Gastrocnemius medialis (tissue), 4 donors: Measurements from ENCODE around the gene RAB11B.

Source experiments
- CTCF ChIP-seq, 5 experiments: fragments of 450-650 bp in 3 of 5; fragments of 200-600 bp in 2 of 5; sonication (generic) in 2 of 5; IDR thresholded peaks in 4 of 5; conservative IDR thresholded peaks in 1 of 5; 1 replicate in 4 of 5; 2 replicates in 1 of 5; pipeline ENCODE4 v1.5.1; 2016 to 2019; ENCODE audit warnings: antibody characterized with exemption in 5 of 5, mild to moderate bottlenecking in 3 of 5, moderate library complexity in 3 of 5
- POLR2A ChIP-seq, 2 donors: fragments of 450-650 bp; IDR thresholded peaks; one replicate each; pipeline ENCODE4 v1.6.1; 2017; ENCODE audit warnings: antibody characterized with exemption in 2 of 2, mild to moderate bottlenecking in 2 of 2, moderate library complexity in 2 of 2

GRCh38 chr19:8387688-8388611 lies 2.2 kb upstream of the RAB11B start:
- TF ChIP-seq POLR2A (IDR thresholded peaks at IDR 0.05) (no peak), CTCF (IDR thresholded peaks at IDR 0.05 in 4 of 5, conservative IDR thresholded peaks at IDR 0.05 in 1 of 5) (no peak)
